Right lobe of liver (tissue), 6 donors: ENCODE results near the gene IDS. TPM values are rescaled to one million over a fixed set of nuclear protein-coding genes. Genes with fewer than 3 reads are reported as not detected.

Experiments
- ATAC-seq, 4 donors: fragments of 200-7000 bp; cut with Tn5 transposase; one replicate each; pipeline ENCODE4 v1.9.1; 2020; ENCODE audit warnings: mild to moderate bottlenecking in 4 of 4, moderate library complexity in 4 of 4
- DNase-seq, 3 donors: peaks; one replicate each; pipeline ENCODE4 v3.0.0-alpha.2; 2020
- H3K27ac ChIP-seq, 3 donors: fragments of 200-600 bp; one replicate each; pipeline ENCODE4 v1.8.0; 2022
- H3K27me3 ChIP-seq, 2 donors: fragments of 200-600 bp; one replicate each; pipeline ENCODE4 v1.8.0; 2022
- H3K36me3 ChIP-seq, 4 donors: fragments of 200-600 bp; sonication (generic) in 1 of 4; one replicate each; pipeline versions ENCODE4 v1.5.1 to v1.8.0; 2017 to 2022; ENCODE audit warnings: control low read depth in 1 of 4
- H3K4me1 ChIP-seq, 4 donors: fragments of 200-600 bp; sonication (generic) in 1 of 4; one replicate each; pipeline versions ENCODE4 v1.5.1 to v1.8.0; 2017 to 2022; ENCODE audit warnings: control low read depth in 1 of 4
- H3K4me3 ChIP-seq, 3 donors: fragments of 200-600 bp; one replicate each; pipeline ENCODE4 v1.8.0; 2022
- H3K9me3 ChIP-seq, 4 donors: fragments of 200-600 bp; sonication (generic) in 1 of 4; one replicate each; pipeline versions ENCODE4 v1.5.1 to v1.8.0; 2017 to 2022; ENCODE audit warnings: control low read depth in 1 of 4
- POLR2A ChIP-seq: fragments of 450-650 bp; IDR thresholded peaks from one replicate; pipeline ENCODE4 v1.6.1; 2017; ENCODE audit warnings: antibody characterized with exemption, mild to moderate bottlenecking
- WGBS: methylation state at CpG from one replicate; pipeline ENCODE4 v1.1.6; 2018; ENCODE audit warnings: low coverage, low lambda C conversion rate; ENCODE audit not compliant: insufficient coverage; ENCODE audit errors: missing lambda C conversion rate; 5-methylcytosine and 5-hydroxymethylcytosine counted together
- intact Hi-C, 2 donors: fragments of 100-400 bp; cut with DNase I; formaldehyde crosslinking; loops; one replicate each; pipeline versions ENCODE4 v1.11.2 to v1.14.1; 2022
- total RNA-seq, 6 experiments: library from RNA; depleted of rRNA in 2 of 6; stranded (reverse); fragments of >200 nt in 2 of 6; fragmentation: NEBNext Ultra II Directional in 3 of 6; extraction: Animal tissue kit (Norgen Biotek cat#: 25700) in 3 of 6; gene quantifications; one replicate each; pipeline versions ENCODE4 v1.1.0 to v1.2.4, GENCODE V29; 2016 to 2023
- TF ChIP-seq, protein P1 (sequence below), 4 donors: fragments of 200-600 bp in 3 of 4; fragments of 450-650 bp in 1 of 4; IDR thresholded peaks; one replicate each; pipeline versions ENCODE4 v1.5.1 to v1.8.0; 2016 to 2022; ENCODE audit warnings: antibody characterized with exemption in 4 of 4, mild to moderate bottlenecking in 2 of 4
- donor health status: DM: no; HTN: yes; CAD: no.
- donor health status: DM: no; HTN: no; CAD: no.
- donor health status: DM: no; HTN: no; CAD: no.
- donor health status: DM: no; HTN: yes; CAD: no.
- donor health status: DM: no; HTN: yes; CAD: no.

Gene IDS
- total RNA-seq, 6 experiments from 2014 or later: 12.7 to 27.3 (median 20.0) TPM

- TF ChIP-seq, protein P1, sequence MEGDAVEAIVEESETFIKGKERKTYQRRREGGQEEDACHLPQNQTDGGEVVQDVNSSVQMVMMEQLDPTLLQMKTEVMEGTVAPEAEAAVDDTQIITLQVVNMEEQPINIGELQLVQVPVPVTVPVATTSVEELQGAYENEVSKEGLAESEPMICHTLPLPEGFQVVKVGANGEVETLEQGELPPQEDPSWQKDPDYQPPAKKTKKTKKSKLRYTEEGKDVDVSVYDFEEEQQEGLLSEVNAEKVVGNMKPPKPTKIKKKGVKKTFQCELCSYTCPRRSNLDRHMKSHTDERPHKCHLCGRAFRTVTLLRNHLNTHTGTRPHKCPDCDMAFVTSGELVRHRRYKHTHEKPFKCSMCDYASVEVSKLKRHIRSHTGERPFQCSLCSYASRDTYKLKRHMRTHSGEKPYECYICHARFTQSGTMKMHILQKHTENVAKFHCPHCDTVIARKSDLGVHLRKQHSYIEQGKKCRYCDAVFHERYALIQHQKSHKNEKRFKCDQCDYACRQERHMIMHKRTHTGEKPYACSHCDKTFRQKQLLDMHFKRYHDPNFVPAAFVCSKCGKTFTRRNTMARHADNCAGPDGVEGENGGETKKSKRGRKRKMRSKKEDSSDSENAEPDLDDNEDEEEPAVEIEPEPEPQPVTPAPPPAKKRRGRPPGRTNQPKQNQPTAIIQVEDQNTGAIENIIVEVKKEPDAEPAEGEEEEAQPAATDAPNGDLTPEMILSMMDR (IDR thresholded peaks at IDR 0.05): peak; percentile 9 to 32 (median 28)
- no peak for TF ChIP-seq POLR2A
- no peaks in the 10 kb centered on the region for H3K27me3 ChIP-seq
- peaks cover 0 to 26% (median 1%) of the 10 kb centered on the region in 4 donors for H3K36me3 ChIP-seq
- ATAC-seq (peak; percentile 52 to 73 (median 56)), DNase-seq (no peak)
- H3K4me1 ChIP-seq: peaks cover 0 to 2% (median 0%) of the 10 kb centered on the region in 4 donors
- 65% methylated on average over 6 of the region's 6 CpGs for WGBS
- no peak overlapping the region for H3K27ac ChIP-seq
- H3K4me3 ChIP-seq: no peak overlapping the region
- intact Hi-C loops: no loop called here
- no peaks in the 10 kb centered on the region for H3K9me3 ChIP-seq
Observed at GRCh38 chrX:149487292-149487691, 17.8 kb downstream of the IDS start.

- 47% methylated on average over 2 of the region's 2 CpGs for WGBS
- H3K27ac ChIP-seq: no peak overlapping the region
Observed at GRCh38 chrX:149476513-149476912, 28.6 kb downstream of the IDS start.

DNA sequence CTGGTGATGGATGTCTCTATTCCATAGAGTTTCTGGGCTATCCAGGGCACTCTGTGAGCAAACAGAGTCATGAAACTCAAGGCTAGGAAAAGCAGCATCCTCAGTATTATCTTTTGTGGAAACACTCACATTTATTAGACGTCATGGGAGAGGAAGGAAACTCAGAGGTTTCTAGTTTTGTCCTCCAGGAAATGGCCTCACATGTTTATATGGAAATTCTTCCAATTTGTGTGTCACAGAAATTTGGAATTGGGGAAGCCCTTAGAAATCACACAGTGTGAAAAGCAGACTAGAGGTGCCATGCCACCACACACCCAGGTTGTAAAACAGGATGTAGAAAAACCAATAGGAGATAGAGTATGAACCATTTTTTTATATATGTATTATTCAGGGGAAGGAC lies 31.1 kb downstream of the IDS start:
- 35% methylated on average over 1 of the region's 1 CpG for WGBS
- intact Hi-C loops: no loop called here
- ATAC-seq: no peak

More at GRCh38 chrX:149476513-149476912, 28.6 kb downstream of the IDS start:
- no peak for ATAC-seq
- TF ChIP-seq, protein P1 (IDR thresholded peaks at IDR 0.05): no peak
- no peak for TF ChIP-seq POLR2A
- Histone ChIP-seq H3K9me3 (no peaks in the 10 kb centered on the region), H3K36me3 (no peaks in the 10 kb centered on the region), H3K4me1 (peaks cover 0 to 9% (median 0%) of the 10 kb centered on the region in 4 donors), H3K27me3 (no peaks in the 10 kb centered on the region), H3K4me3 (no peak overlapping the region)
- no peak for DNase-seq
- intact Hi-C loops: no loop called here

GRCh38 chrX:149473092-149473491 lies 32.0 kb downstream of the IDS start:
- no peak for TF ChIP-seq POLR2A
- TF ChIP-seq, protein P1 (IDR thresholded peaks at IDR 0.05): no peak
- Histone ChIP-seq H3K9me3 (no peaks in the 10 kb centered on the region), H3K4me3 (no peak overlapping the region), H3K36me3 (no peaks in the 10 kb centered on the region), H3K4me1 (peaks cover 0 to 14% (median 0%) of the 10 kb centered on the region in 4 donors), H3K27ac (no peak overlapping the region), H3K27me3 (no peaks in the 10 kb centered on the region)
- intact Hi-C loops: no loop called here
- DNase-seq (no peak), ATAC-seq (no peak)
- 87% methylated on average over 1 of the region's 1 CpG for WGBS

More for the DNA sequence above, 31.1 kb downstream of the IDS start:
- no peaks in the 10 kb centered on the region for H3K27me3 ChIP-seq
- peaks cover 0 to 14% (median 0%) of the 10 kb centered on the region in 4 donors for H3K4me1 ChIP-seq
- no peak for TF ChIP-seq POLR2A
- TF ChIP-seq, protein P1 (IDR thresholded peaks at IDR 0.05): no peak
- H3K9me3 ChIP-seq: no peaks in the 10 kb centered on the region
- no peak overlapping the region for H3K4me3 ChIP-seq
- DNase-seq: no peak
- H3K36me3 ChIP-seq: no peaks in the 10 kb centered on the region
- H3K27ac ChIP-seq: no peak overlapping the region

DNA sequence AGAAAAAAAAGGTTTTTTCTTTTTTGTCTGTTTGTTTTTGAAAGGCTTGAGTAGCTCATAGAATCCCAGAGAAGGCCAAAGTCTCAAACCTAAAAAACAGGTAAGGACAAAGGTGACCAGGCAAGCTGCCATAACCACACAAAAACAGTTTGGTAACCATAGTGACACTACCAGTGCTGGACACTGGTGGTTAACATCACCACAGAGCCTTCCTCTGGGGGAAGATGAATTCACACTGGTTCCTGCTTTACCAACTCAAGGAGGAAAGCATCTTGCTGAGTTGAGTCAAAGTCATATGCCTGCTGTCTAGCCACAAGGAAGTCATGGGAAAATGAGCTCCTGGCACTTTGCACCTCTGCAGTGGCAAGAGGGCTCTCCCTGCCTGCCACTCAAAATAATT lies 32.5 kb downstream of the IDS start:
- ATAC-seq (peak; percentile 74 to 86 (median 78)), DNase-seq (peak in 1 of 3 donors; percentile 55)
- H3K27ac ChIP-seq: peak overlapping the region in 2 of 3 donors; percentile 60 to 64
- H3K36me3 ChIP-seq: no peaks in the 10 kb centered on the region
- peaks cover 0 to 14% (median 0%) of the 10 kb centered on the region in 4 donors for H3K4me1 ChIP-seq
- no peak for TF ChIP-seq POLR2A
- TF ChIP-seq, protein P1 (IDR thresholded peaks at IDR 0.05): no peak
- intact Hi-C loops: no loop called here
- no peak overlapping the region for H3K4me3 ChIP-seq
- no peaks in the 10 kb centered on the region for H3K9me3 ChIP-seq
- no peaks in the 10 kb centered on the region for H3K27me3 ChIP-seq
